Measurements from ENCODE around the gene SPOCK2. TPM values are rescaled to one million over a fixed set of nuclear protein-coding genes. Genes with fewer than 3 reads are reported as not detected.

SPOCK2 gene
- total RNA-seq, 2 experiments from 2014 or later, result 0.76 to 7.5 TPM

- no TSS peak for BruUV-seq (replicated peaks)
- DNase-seq (ENCODE audit: low spot score), result no peak
- peak overlapping the region; percentile 95; the same call in 1 of the 2 replicates for H3K4me2 ChIP-seq (ENCODE audit: low read length)
Measured at GRCh38 chr10:72085864-72086465, 2.4 kb downstream of the SPOCK2 start.

GRCh38 chr10:72085166-72085565 lies 3.2 kb downstream of the SPOCK2 start:
- no TSS peak for BruUV-seq (replicated peaks)
- TF ChIP-seq EZH2phosphoT487 (IDR thresholded peaks at IDR 0.05; ENCODE audit: borderline replicate concordance, low read depth, low read length) (no peak), CTCF (conservative IDR thresholded peaks at IDR 0.05; ENCODE audit: low read length) (no peak)
- Histone ChIP-seq H3K4me3 (ENCODE audit: low read depth, low read length, poor library complexity, severe bottlenecking) (no peak overlapping the region), H3K79me2 (ENCODE audit: insufficient read depth, low read depth, low read length) (no peaks in the 10 kb centered on the region), H3K4me2 (ENCODE audit: low read length) (no peak overlapping the region), H4K20me1 (ENCODE audit: insufficient read depth, low read length) (no peaks in the 10 kb centered on the region), H3K27ac (ENCODE audit: low read depth, low read length, poor library complexity, severe bottlenecking) (no peak overlapping the region), H3K36me3 (ENCODE audit: insufficient read depth, low read length) (no peaks in the 10 kb centered on the region), H3K4me1 (ENCODE audit: insufficient read depth, low read length, poor library complexity, severe bottlenecking) (peaks cover 48% of the 10 kb centered on the region), H3K9me3 (ENCODE audit: low read length) (no peaks in the 10 kb centered on the region), H3K9me2 (ENCODE audit: insufficient read depth, low read length) (no peaks in the 10 kb centered on the region), H2AFZ (ENCODE audit: low read length) (no peak overlapping the region)
- DNase-seq (ENCODE audit: low spot score), result no peak
- intact Hi-C loops (cut with micrococcal nuclease; ENCODE audit: unreplicated experiment), result no loop called here
- ChIA-PET POLR2A (interaction anchor here (1.0 kb wide), 1 partner anchor 9 kb away, joined by 5 read pairs; no protein-coding TSS in a partner anchor), CTCF (ENCODE audit: unreplicated experiment) (no interaction called here)

More at GRCh38 chr10:72085864-72086465, 2.4 kb downstream of the SPOCK2 start:
- H3K27ac ChIP-seq (ENCODE audit: low read depth, low read length, poor library complexity, severe bottlenecking), result no peak overlapping the region
- ChIA-PET CTCF (ENCODE audit: unreplicated experiment) (interaction anchor here (0.6 kb wide), 1 partner anchor 15 kb away, joined by 8 read pairs; no protein-coding TSS in a partner anchor), POLR2A (interaction anchor here (1.0 kb wide), 1 partner anchor 9 kb away, joined by 5 read pairs; no protein-coding TSS in a partner anchor)
- TF ChIP-seq EZH2phosphoT487 (IDR thresholded peaks at IDR 0.05; ENCODE audit: borderline replicate concordance, low read depth, low read length), result no peak
- TF ChIP-seq CTCF (conservative IDR thresholded peaks at IDR 0.05; ENCODE audit: low read length), result no peak
- H3K79me2 ChIP-seq (ENCODE audit: insufficient read depth, low read depth, low read length), result no peaks in the 10 kb centered on the region
- intact Hi-C loops (cut with micrococcal nuclease; ENCODE audit: unreplicated experiment), result no loop called here
- H3K4me3 ChIP-seq (ENCODE audit: low read depth, low read length, poor library complexity, severe bottlenecking), result no peak overlapping the region
- no peaks in the 10 kb centered on the region for H3K9me2 ChIP-seq (ENCODE audit: insufficient read depth, low read length)
- H3K9me3 ChIP-seq (ENCODE audit: low read length), result no peaks in the 10 kb centered on the region
- peaks cover 41% of the 10 kb centered on the region for H3K4me1 ChIP-seq (ENCODE audit: insufficient read depth, low read length, poor library complexity, severe bottlenecking)
- H4K20me1 ChIP-seq (ENCODE audit: insufficient read depth, low read length), result no peaks in the 10 kb centered on the region
- no peak overlapping the region; the same call in 1 of the 2 replicates for H2AFZ ChIP-seq (ENCODE audit: low read length)
- no peaks in the 10 kb centered on the region for H3K36me3 ChIP-seq (ENCODE audit: insufficient read depth, low read length)

All from OCI-LY7 (cell line).